ENCODE measurements around the gene MYH6. TPM values are rescaled to one million over a fixed set of nuclear protein-coding genes. Genes with fewer than 3 reads are reported as not detected.

The MYH6 gene
- total RNA-seq, 1 donor from 2014 or later: not detected

DNA sequence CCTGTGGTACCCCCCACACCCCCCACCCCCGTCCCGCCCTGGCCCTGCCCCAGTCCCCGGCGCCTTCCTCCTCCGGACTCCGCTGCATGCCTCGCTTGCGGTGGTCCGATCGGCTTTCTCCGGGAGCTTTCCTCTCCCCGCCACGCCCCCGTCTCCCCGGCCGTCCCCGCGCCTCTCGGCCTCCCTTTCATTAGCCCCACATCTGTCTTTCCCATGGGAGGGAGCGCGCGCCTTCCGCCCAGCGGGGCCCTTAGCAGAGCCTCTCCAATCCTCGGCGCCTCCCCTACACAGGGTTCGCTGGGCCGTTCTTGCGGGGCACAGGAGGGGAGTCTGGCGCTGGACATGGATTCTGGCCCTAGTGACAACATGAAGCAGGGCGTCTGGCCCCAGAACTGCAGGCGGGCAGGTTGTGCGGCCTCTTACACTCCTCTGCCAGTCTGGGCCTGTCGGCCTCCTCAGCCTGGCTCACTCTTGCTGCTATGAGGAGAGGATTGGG lies 41.6 kb downstream of the MYH6 start:
- no peak for DNase-seq (ENCODE audit: low read depth)
- TF ChIP-seq, protein P1, sequence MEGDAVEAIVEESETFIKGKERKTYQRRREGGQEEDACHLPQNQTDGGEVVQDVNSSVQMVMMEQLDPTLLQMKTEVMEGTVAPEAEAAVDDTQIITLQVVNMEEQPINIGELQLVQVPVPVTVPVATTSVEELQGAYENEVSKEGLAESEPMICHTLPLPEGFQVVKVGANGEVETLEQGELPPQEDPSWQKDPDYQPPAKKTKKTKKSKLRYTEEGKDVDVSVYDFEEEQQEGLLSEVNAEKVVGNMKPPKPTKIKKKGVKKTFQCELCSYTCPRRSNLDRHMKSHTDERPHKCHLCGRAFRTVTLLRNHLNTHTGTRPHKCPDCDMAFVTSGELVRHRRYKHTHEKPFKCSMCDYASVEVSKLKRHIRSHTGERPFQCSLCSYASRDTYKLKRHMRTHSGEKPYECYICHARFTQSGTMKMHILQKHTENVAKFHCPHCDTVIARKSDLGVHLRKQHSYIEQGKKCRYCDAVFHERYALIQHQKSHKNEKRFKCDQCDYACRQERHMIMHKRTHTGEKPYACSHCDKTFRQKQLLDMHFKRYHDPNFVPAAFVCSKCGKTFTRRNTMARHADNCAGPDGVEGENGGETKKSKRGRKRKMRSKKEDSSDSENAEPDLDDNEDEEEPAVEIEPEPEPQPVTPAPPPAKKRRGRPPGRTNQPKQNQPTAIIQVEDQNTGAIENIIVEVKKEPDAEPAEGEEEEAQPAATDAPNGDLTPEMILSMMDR (conservative IDR thresholded peaks at IDR 0.05; ENCODE audit: low read depth, low read length): no peak

DNA sequence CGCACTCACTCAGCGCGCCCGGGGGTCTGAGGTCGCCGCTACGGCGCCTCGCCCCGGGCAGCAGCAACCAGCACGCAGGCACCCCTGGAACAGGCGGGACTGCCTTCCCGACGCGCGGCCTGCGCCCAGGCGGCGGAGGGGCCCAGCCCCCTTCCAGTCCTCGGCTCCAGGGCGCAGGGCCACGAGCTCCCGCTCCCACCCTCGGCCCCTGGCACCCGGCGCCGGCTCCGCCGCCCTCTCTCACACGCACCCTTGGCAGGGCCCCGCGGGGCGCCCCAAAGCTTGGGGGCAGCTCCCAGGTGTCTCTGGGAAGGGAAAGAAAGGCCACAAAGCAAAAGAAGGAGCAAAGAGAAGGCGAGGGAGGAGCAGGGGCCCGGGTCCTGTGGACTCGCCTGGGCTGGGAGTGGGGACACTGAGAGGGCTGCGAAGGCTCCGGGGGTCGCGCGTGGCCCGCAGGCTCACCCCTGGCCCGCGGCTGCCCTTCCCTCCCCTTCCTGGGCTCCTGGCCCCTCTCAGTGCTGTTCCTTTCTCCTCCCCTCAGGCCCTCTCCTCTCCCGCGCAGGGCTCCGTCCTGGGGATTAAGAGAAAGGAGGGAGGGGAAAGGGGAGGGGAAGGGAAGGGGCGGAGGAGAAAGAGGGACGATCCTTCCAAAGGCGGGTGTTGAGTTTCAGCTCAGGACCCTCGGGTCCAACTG lies 42.2 kb downstream of the MYH6 start:
- no peak overlapping the region for H3K4me3 ChIP-seq (ENCODE audit: low read depth, low read length)
- DNase-seq (ENCODE audit: low read depth): no peak

More for the DNA sequence above, 41.6 kb downstream of the MYH6 start:
- no peak overlapping the region for H3K4me3 ChIP-seq (ENCODE audit: low read depth, low read length)

DNA sequence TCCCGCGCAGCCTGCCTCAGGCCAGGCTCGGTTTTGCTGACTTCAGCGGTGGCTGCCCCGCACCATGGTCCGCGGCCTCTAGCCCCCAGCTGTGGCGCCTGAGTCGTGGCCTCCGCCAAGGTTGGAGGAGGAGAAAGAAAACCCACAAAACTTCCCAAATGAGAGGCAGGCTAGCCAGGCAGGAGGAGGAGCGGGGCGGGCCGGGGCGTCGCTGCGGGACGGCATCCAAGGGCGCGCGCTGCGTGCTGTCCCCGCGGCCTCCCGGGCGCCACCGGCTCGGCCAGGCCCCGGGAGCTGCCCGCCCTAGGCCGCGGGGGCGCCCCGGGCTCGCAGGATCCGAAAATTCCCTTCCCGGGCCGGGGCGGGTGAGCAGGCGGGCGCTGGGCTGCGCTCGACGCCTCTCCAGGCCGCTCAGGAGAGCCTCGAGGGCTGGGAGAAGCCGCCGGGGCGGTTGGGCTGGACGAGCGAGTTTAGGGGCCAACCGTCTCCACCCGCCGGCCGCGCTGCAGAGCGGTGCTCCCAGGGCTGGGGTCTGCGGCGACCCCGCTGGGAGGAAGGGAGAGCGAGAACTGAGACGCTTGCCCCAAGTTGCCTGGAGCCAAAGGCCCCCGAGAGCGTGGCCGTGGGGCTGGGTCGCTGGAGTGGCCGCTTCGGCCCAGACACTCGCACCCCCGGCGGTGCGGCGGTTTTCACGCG lies 42.9 kb downstream of the MYH6 start, which contains the start of gene EFS:
Gene EFS (minus strand): TSS at position 137 of the 696 bp plus-strand sequence. CDS start 147 bp downstream, outside the sequence.
- H3K4me3 ChIP-seq (ENCODE audit: low read depth, low read length): no peak within 1 kb of the TSS
- TF ChIP-seq, protein P1 (conservative IDR thresholded peaks at IDR 0.05; ENCODE audit: low read depth, low read length): no peak
- DNase-seq (ENCODE audit: low read depth): no peak

More for the DNA sequence above, 42.2 kb downstream of the MYH6 start:
- TF ChIP-seq, protein P1 (conservative IDR thresholded peaks at IDR 0.05; ENCODE audit: low read depth, low read length): no peak

DNA sequence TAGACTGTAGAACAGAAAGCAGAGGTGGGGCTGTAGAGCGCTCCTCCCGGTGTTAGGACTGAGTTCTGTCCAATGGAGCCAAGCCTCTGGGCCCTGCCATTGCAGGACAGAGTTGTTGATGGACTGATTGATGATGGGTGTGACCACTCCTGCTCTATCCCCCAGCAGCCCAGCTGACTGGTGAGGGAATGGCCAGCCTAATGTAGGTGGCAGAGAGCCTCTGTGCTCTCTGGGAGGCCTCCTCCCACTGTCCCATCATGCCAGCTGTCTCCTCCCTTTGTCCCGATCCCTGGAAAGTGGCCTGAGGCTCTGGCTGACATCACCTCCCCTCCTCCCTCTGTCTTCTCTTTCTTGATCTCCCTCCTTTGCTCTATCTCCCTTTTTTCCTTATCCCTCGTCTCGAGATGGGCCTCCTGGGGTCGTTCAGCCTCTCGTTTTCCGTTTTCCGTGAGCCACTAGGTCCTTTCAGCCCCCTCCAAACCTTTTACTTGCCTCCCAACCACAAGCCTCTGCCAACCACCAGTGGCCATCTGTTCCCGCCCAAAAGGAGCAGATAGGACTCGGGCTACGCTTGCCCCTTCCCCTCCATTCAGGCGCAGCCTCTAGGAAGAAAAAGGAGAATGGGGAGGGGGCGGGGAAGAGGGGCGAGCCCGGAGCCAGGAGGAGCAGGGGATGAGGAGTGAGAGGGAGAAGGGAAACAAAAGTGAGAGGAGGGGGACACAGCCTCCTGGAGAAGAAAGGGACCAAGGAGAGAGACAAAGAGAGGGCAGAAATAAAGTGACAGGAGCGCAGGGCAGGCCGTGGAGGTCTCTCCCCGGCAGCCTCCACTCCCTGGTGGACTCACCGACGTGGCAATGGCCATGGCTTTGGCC lies 43.7 kb downstream of the MYH6 start:
- TF ChIP-seq, protein P1 (conservative IDR thresholded peaks at IDR 0.05; ENCODE audit: low read depth, low read length): no peak
- no peak overlapping the region for H3K4me3 ChIP-seq (ENCODE audit: low read depth, low read length)
- no peak for DNase-seq (ENCODE audit: low read depth)

DNA sequence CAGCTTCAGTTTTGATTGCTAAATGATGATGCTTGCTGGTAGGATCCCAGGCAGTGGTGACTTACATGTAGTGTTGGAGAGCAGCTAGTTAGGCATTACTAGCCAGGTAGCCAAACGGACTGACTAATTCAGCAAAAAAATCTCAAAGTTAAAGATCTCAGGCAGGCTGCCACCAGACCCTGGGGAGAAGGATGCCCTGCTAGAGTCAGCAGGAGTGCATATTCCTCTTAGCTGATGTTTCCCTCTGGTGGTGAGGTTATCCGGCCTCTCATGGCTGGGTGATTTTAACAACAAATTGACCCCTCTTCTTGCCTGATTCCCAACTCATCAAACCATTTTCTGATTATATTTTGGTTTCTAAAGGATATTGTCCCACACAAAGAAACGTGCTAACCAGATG lies 45.9 kb downstream of the MYH6 start:
- peak; percentile 54 for DNase-seq (ENCODE audit: low read depth)
- TF ChIP-seq, protein P1 (conservative IDR thresholded peaks at IDR 0.05; ENCODE audit: low read depth, low read length): peak; percentile 73
- H3K4me3 ChIP-seq (ENCODE audit: low read depth, low read length): no peak overlapping the region

DNA sequence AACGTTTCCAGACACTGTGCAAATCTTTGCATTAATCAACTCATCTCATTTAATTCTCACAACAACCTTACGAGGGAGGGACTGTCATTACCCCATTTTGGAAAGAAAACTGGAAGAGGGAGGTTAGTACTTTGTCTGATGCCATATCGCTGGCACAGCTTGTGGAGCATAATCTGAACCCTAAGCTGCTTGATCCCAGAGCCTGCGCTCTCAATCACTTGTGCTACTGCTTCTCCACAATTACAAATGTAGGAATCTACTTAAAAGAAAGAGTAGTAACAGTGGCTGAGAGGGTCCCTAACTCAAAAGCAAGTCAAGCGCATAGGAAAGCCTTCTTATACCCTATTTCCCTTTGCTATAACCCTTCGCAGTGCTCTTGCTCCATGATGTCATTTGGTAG lies 46.3 kb downstream of the MYH6 start:
- TF ChIP-seq, protein P1 (conservative IDR thresholded peaks at IDR 0.05; ENCODE audit: low read depth, low read length): no peak
- no peak for DNase-seq (ENCODE audit: low read depth)
- H3K4me3 ChIP-seq (ENCODE audit: low read depth, low read length): no peak overlapping the region
